Measurements from ENCODE around the gene NTNG2.
"Not testable (repeated sequence)": the region's sequence is repeated elsewhere in the genome, so short reads cannot be mapped to it uniquely, and the experiment has no call there.

Gene NTNG2, protein sequence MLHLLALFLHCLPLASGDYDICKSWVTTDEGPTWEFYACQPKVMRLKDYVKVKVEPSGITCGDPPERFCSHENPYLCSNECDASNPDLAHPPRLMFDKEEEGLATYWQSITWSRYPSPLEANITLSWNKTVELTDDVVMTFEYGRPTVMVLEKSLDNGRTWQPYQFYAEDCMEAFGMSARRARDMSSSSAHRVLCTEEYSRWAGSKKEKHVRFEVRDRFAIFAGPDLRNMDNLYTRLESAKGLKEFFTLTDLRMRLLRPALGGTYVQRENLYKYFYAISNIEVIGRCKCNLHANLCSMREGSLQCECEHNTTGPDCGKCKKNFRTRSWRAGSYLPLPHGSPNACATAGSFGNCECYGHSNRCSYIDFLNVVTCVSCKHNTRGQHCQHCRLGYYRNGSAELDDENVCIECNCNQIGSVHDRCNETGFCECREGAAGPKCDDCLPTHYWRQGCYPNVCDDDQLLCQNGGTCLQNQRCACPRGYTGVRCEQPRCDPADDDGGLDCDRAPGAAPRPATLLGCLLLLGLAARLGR

DNA sequence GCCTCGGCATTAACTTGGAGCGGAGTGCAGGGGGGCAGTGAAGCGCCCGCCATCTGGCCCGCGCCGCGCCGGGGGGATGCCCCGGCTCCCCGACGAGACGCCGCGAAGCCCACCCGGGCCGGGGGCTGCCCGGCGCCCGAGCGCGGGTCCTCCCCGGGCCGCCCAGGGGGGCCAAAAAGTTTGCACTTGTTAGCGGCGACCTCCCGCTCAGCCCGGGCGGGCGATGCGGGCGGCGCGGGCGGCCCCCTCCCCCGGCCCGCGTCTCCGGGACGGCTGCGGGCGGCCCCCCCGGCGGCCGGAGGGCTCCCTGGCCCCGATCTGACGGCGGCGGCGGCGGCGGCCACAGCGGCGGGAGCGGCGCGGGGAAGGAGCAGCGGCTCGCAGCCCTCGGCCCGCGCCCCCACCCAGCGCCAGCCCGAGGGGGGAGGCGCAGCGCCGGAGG, at the start of gene NTNG2:
TSS of gene NTNG2 (plus strand) at position 316 of the 442 bp plus-strand sequence. CDS start 4,774 bp downstream, outside the sequence.
- H3K27ac Mint-ChIP-seq, result peak within 1 kb of the TSS; percentile 78
- H3K9me3 Mint-ChIP-seq, result no peaks in the 10 kb centered on the region
- peaks cover 8% of the 10 kb centered on the region for H3K4me1 Mint-ChIP-seq (ENCODE audit: low read depth)
- no peak for DNase-seq
- peak within 1 kb of the TSS; percentile 83 for H3K4me3 Mint-ChIP-seq
- no peaks in the 10 kb centered on the region for H3K36me3 Mint-ChIP-seq (ENCODE audit: low read depth)
- peaks cover 51% of the 10 kb centered on the region for H3K27me3 Mint-ChIP-seq

DNA sequence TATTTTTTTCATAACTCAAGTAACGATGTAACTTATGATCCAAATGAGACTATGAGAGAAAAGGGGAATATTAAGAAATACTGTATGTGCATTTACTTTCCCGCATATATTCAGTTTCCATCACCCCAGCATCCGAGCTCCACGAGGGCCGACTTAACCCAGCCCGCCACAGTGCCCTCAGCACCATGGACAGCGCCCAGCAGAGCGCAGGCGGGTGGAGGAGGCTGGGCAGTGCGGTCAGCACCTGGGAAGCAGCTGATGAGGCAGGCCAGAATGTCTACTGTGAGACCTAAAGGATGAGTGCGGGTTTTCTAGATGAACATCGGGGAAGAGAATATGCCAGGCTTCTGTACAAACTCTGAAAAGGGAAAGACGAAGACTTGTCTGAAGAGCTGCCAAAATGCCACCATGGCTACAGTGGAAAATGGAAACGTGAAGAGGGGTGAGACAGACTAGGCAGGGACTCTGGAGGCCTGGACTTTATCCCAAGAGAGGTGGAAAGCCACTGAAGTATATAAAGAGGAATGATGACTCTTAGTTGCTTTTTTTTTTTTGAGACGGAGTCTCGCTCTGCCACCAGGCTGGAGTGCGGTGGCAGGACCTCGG, 47.7 kb upstream of the NTNG2 start:
- no peaks in the 10 kb centered on the region for H3K4me1 Mint-ChIP-seq (ENCODE audit: low read depth)
- H3K4me3 Mint-ChIP-seq, result no peak overlapping the region
- DNase-seq, result peak; percentile 45
- H3K9me3 Mint-ChIP-seq, result no peaks in the 10 kb centered on the region
- H3K27me3 Mint-ChIP-seq, result peaks cover 70% of the 10 kb centered on the region
- no peaks in the 10 kb centered on the region for H3K36me3 Mint-ChIP-seq (ENCODE audit: low read depth)
- no peak overlapping the region for H3K27ac Mint-ChIP-seq

DNA sequence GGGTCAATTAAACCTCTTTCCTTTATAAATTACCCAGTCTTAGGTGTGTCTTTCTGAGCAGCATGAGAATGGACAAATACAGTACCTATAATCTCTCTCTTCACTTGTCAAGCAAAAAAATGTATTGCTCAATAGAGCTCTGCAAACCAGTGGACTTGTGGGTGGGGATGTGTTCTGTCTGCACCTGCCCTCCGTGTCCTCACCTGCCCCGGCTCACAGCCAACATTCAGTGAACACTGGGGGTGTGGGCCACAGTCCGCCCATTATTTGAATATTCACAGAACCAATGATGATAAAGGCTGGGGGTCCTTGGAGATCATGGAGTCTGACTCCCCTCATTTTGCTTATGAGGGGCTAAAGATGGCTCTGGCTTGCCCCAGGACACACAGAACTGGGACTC, 45.3 kb upstream of the NTNG2 start:
- no peaks in the 10 kb centered on the region for H3K4me1 Mint-ChIP-seq (ENCODE audit: low read depth)
- no peaks in the 10 kb centered on the region for H3K36me3 Mint-ChIP-seq (ENCODE audit: low read depth)
- DNase-seq, result no peak
- no peaks in the 10 kb centered on the region for H3K9me3 Mint-ChIP-seq
- peaks cover 73% of the 10 kb centered on the region for H3K27me3 Mint-ChIP-seq
- no peak overlapping the region for H3K4me3 Mint-ChIP-seq
- no peak overlapping the region for H3K27ac Mint-ChIP-seq

DNA sequence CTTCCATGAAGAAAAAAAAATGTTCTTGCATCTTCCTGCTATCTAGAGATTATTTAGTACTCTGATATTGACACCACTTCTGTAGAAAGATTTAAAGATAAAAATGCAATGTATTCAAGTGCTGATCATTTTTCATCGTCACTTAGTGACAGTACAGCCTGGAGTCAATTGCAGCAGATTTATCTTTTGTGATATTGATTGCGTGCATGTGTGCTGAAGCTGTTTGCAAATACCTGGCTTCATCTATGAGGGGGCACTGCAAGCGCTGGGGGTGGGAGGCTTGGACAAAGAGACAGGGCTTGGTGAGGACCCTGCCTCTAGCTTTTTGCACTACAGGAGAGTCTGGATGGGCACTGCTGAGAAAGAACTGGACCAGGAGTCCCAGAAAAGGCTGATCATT, 44.2 kb upstream of the NTNG2 start:
- no peaks in the 10 kb centered on the region for H3K9me3 Mint-ChIP-seq
- no peak overlapping the region for H3K27ac Mint-ChIP-seq
- H3K36me3 Mint-ChIP-seq (ENCODE audit: low read depth), result no peaks in the 10 kb centered on the region
- no peaks in the 10 kb centered on the region for H3K4me1 Mint-ChIP-seq (ENCODE audit: low read depth)
- peaks cover 70% of the 10 kb centered on the region for H3K27me3 Mint-ChIP-seq
- H3K4me3 Mint-ChIP-seq, result no peak overlapping the region
- no peak for DNase-seq

DNA sequence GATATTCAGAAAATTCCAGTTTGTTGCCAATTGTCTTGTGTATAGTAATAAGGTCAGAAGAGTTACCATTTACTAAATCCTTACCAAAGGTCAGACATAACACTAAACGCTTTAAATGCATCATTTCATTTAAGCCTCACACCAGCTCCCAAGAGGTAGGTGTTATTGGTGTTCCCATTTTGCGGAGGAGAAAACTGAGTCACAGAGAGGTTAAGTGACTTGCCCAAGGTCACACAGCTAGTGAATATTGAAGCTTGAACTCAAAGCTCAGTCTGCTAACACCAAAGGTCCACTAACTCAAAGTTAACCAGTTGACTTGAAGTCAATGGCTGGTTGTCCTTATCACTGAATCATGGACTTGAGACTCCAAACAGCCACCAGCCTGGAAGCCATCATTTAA, 40.8 kb upstream of the NTNG2 start:
- Mint-ChIP-seq H3K36me3 (ENCODE audit: low read depth) (no peaks in the 10 kb centered on the region), H3K27ac (no peak overlapping the region), H3K27me3 (peaks cover 80% of the 10 kb centered on the region), H3K9me3 (no peaks in the 10 kb centered on the region), H3K4me1 (ENCODE audit: low read depth) (peaks cover 10% of the 10 kb centered on the region), H3K4me3 (no peak overlapping the region)
- no peak for DNase-seq

DNA sequence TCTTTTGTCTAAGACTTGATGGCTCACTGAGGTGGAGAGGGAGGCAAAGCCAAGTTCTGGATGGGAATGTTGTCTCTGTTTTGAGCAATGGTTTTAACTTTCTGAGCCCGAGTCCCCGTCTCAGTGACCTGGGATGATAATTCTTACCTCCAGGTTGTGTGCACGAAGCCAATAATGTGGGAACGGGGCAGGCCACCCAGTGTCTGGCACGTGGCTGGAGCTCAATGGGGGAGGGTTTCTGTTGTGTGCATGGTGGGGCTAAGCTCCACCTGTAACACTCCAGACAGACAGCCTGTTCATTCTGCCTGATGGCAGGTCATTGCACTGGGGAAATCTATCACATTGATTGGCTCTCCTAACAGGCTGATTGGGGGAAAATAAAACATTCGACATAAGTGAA, 37.1 kb upstream of the NTNG2 start:
- H3K4me1 Mint-ChIP-seq (ENCODE audit: low read depth), result peaks cover 22% of the 10 kb centered on the region
- H3K9me3 Mint-ChIP-seq, result no peaks in the 10 kb centered on the region
- no peak for DNase-seq
- H3K27ac Mint-ChIP-seq, result no peak overlapping the region
- H3K27me3 Mint-ChIP-seq, result peaks cover 84% of the 10 kb centered on the region
- no peaks in the 10 kb centered on the region for H3K36me3 Mint-ChIP-seq (ENCODE audit: low read depth)
- H3K4me3 Mint-ChIP-seq, result no peak overlapping the region

DNA sequence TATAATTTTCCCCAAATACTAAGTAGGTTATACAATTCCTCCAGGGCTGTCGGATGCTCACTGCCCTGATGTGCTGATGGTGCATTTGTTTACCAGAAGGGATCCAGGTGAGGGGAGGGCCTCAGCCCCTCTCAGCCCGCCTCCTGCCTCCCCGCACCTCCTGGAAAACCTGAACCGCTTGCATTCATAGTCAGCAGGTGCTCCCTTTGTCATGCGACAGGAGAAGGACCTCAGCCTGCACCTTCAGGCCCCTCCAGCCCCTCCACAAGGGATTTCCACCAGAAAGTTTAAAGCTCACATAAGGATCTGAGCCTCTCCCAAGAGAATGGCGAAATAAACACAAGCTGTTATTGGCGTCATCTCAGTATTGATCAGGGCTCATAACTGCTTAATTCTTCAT, 36.5 kb upstream of the NTNG2 start:
- H3K27me3 Mint-ChIP-seq, result peaks cover 86% of the 10 kb centered on the region
- H3K4me3 Mint-ChIP-seq, result no peak overlapping the region
- H3K36me3 Mint-ChIP-seq (ENCODE audit: low read depth), result no peaks in the 10 kb centered on the region

DNA sequence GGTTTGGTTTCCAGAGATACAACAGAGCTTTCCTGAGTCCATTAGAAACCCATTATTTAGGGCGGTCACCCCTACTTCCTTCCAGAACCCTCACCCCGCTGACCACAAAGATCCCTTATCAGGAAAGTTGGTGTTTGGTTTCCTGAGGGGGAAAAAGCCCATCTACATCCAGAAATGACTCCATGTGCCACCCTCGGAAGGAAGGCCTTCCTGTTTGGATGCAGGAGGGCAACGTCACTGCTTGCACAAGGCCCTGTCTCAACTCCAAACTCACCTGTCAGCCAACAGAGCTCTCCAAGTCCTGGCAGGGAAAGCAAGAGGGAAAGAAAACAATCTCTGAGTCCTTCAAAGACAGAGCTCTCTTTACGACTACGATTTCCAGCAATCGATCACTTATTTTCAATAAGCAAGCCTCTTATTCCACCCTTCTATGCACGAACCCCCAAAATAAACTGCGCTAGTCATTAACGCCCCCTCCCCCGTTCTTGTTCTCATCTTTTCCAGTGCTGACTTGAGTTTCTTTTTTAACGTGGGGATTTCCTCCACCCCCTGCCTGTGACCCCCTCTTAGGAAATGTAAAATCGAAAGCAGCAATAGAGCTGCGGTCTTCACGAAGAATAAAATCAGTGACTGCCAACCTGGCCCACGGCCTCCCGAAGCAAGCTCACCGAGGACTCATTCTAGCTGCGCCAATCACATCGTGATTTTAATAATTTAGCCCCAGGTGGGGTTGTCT, 35.7 kb upstream of the NTNG2 start:
- H3K9me3 Mint-ChIP-seq, result no peaks in the 10 kb centered on the region
- peaks cover 87% of the 10 kb centered on the region for H3K27me3 Mint-ChIP-seq
- H3K4me1 Mint-ChIP-seq (ENCODE audit: low read depth), result peaks cover 22% of the 10 kb centered on the region
- H3K36me3 Mint-ChIP-seq (ENCODE audit: low read depth), result no peaks in the 10 kb centered on the region
- H3K27ac Mint-ChIP-seq, result peak overlapping the region; percentile 57
- H3K4me3 Mint-ChIP-seq, result peak overlapping the region; percentile 50
- DNase-seq, result no peak

More for the DNA sequence above, 36.5 kb upstream of the NTNG2 start:
- no peak for DNase-seq
- Mint-ChIP-seq H3K9me3 (no peaks in the 10 kb centered on the region), H3K4me1 (ENCODE audit: low read depth) (peaks cover 22% of the 10 kb centered on the region), H3K27ac (no peak overlapping the region)

DNA sequence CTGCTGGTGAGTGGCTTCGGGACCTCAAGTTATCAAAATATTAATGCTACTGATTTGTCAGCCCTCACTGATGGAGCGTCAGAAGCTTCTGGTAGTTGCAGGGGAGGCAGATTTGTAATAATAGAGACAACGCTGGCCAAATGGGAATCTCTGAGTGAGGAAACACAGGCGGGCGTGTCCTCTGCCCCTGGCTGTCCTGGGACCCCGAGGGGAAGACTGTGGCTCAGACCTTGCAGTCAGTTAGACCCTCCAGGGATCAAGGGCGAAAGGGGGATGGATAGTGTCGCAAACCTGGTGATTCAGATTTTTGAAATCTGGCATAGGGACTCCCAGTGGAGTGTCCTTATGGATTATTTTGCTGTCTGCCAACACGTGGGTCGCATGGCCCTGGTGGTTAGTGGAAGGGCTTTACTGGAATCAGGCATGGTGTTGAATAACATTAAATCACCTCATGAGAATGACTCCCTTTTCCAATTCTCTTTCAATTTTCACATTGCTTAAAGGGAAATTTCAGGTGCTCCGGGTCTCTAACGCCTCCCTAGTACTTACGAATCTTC, 35.1 kb upstream of the NTNG2 start:
- Mint-ChIP-seq H3K36me3 (ENCODE audit: low read depth) (no peaks in the 10 kb centered on the region), H3K4me3 (peak overlapping the region; percentile 50), H3K9me3 (no peaks in the 10 kb centered on the region), H3K27ac (peak overlapping the region; percentile 57), H3K4me1 (ENCODE audit: low read depth) (peaks cover 22% of the 10 kb centered on the region), H3K27me3 (peaks cover 88% of the 10 kb centered on the region)
- no peak for DNase-seq

DNA sequence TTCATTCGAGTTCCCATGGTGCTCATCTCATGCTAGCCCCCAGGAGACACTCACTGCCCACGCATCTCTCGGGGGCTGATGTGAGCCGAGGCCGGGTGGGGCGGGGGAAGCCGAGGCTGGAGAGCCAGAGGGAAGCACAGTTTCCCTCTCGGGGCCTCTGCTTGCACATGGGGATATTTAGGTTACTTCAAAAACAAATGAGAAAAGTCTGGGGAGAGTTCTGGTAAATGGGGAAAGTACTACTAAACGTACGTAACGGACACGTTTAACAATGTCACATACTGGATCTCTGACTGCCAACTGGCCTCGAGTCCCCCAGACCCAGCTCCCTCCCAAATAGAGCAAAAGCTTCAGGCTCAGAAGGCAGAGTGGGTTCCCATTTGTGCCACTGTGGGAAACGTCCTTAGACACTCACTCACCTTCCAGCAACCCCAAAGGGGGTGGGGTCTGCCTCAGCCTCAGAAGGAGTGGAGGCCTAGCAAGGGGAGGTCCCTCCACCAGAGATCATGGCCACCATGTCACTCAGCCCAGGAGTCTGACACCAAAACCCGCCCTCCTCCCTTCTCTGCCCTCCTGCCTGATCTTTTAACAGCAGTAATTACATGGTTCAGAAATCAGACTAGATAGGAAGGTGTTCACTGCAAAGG, 33.8 kb upstream of the NTNG2 start:
- Mint-ChIP-seq H3K27ac (no peak overlapping the region), H3K4me1 (ENCODE audit: low read depth) (peaks cover 22% of the 10 kb centered on the region), H3K9me3 (no peaks in the 10 kb centered on the region), H3K36me3 (ENCODE audit: low read depth) (no peaks in the 10 kb centered on the region), H3K4me3 (no peak overlapping the region), H3K27me3 (peaks cover 91% of the 10 kb centered on the region)
- DNase-seq, result no peak

DNA sequence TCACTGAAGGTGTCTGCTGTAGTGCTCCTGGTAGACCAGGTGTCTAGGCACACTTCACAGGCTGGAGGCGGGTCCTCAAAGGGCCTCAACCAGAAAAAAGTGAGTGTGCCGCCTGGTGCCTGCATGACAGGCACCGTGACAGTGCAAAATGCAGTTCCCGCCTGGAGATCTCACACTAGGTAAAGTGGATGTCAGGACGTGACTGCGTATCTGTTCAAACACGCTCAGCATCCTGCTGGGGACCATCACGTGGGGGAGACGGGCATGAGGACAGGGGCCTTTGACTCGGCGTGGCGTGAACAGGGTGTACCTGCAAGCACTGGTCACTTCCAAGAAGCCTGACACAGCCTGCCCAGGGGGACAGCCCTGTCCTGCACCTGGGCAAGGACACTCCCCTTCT, 32.3 kb upstream of the NTNG2 start:
- peaks cover 91% of the 10 kb centered on the region for H3K27me3 Mint-ChIP-seq
- peaks cover 22% of the 10 kb centered on the region for H3K4me1 Mint-ChIP-seq (ENCODE audit: low read depth)
- no peak for DNase-seq
- no peaks in the 10 kb centered on the region for H3K36me3 Mint-ChIP-seq (ENCODE audit: low read depth)
- no peak overlapping the region for H3K4me3 Mint-ChIP-seq
- H3K27ac Mint-ChIP-seq, result no peak overlapping the region
- H3K9me3 Mint-ChIP-seq, result no peaks in the 10 kb centered on the region

DNA sequence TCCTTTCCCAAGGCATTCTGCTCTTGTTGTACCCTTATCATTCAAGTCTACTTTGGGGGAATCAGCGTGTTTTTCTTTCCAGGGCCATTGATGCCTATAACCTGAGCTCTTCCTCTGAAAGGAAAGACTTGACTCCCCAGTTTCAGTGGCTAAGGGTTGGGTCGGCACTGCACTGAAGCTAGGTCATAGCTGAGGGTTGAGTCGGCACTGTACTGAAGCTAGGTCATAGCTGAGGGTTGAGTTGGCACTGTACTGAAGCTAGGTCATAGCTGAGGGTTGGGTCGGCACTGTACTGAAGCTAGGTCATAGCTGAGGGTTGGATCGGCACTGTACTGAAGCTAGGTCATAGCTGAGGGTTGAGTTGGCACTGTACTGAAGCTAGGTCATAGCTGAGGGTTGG, 27.8 kb upstream of the NTNG2 start:
- H3K27me3 Mint-ChIP-seq, result peaks cover 84% of the 10 kb centered on the region
- H3K9me3 Mint-ChIP-seq; H3K36me3 Mint-ChIP-seq (ENCODE audit: low read depth); H3K27ac Mint-ChIP-seq; H3K4me1 Mint-ChIP-seq (ENCODE audit: low read depth); H3K4me3 Mint-ChIP-seq; DNase-seq: not testable (repeated sequence)

DNA sequence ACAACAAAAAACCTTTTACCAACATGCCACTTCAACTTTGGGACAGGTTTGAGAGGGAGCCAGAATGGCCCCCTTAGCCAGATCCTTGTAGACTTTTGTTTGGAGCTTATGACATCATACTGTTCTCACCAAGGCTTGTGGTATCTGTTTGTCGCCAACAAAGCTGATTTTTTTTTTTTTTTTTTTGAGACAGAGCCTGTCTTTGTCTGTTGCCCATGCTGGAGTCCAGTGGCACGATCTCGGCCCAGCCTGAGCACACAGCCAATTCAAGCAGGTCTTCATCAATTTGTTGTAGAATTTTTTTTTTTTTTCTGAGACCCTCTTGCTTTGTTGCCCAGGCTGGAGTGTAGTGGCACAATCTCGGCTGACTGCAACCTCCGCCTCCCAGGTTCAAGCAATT, 26.4 kb upstream of the NTNG2 start:
- H3K4me1 Mint-ChIP-seq (ENCODE audit: low read depth), result no peaks in the 10 kb centered on the region
- H3K9me3 Mint-ChIP-seq, result no peaks in the 10 kb centered on the region
- no peak for DNase-seq
- peaks cover 80% of the 10 kb centered on the region for H3K27me3 Mint-ChIP-seq
- no peak overlapping the region for H3K27ac Mint-ChIP-seq
- H3K36me3 Mint-ChIP-seq (ENCODE audit: low read depth), result no peaks in the 10 kb centered on the region
- no peak overlapping the region for H3K4me3 Mint-ChIP-seq

DNA sequence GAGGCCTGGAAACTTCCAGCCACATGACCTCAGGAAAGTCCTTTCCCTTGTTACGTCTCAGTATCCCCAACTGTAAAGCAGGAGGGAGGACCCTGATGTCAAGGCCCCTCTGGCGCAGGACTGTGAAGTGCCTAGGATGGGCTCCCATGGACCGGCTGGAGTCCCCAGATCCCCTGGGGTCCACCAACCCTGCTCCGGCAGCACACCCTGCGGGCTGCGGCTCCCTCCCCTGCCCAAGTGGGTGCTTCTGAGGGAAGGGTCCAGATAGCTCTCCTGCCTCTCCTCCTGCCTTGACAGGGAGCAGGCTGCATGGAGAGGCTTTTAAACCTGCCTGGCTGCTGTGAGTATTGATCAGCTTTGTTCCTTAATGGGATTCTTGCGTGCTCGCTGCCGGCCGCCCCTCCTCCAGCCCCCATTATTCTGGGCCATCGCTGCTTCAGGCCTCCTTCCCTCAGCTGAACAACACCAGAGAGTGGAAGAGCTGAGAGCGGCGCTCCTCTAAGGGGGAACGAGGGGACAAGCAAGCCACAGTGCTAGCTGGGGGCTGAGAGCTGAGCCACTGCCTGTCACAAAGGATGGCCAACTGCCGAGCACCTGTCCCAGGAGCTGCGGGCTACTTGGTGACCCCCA, 25.6 kb upstream of the NTNG2 start:
- Mint-ChIP-seq H3K27ac (no peak overlapping the region), H3K27me3 (peaks cover 80% of the 10 kb centered on the region), H3K9me3 (no peaks in the 10 kb centered on the region), H3K36me3 (ENCODE audit: low read depth) (no peaks in the 10 kb centered on the region), H3K4me1 (ENCODE audit: low read depth) (peaks cover 1% of the 10 kb centered on the region), H3K4me3 (no peak overlapping the region)
- DNase-seq, result no peak

Measured in activated T-cell treated with anti-CD3 and anti-CD28 coated beads, Interleukin-2, amount 50 U/mL, for 24 hours (primary cell).